H1 (cell line): Measurements from ENCODE around the gene UBAP1. TPM values are rescaled to one million over a fixed set of nuclear protein-coding genes. Genes with fewer than 3 reads are reported as not detected.

Source experiments
- CTCF ChIA-PET: fragments of 300-600 bp; sonication (Branson Sonifier 250); formaldehyde crosslinking; loops from one replicate; lab custom pipeline; 2021; ENCODE audit not compliant: partially characterized antibody; lab: Charles Lee
- POLR2A ChIA-PET: fragments of 300-600 bp; sonication (Branson Sonifier 250); formaldehyde crosslinking; loops from one replicate; lab custom pipeline; 2021; ENCODE audit warnings: inconsistent platforms; ENCODE audit not compliant: partially characterized antibody; lab: Charles Lee
- DNase-seq, 2 experiments: peaks; one replicate each; pipeline versions ENCODE4 v3.0.0 to v3.0.0-alpha.2; 2010 to 2022; ENCODE audit warnings: low spot score in 2 of 2, low read depth in 1 of 2, mixed read lengths in 1 of 2
- FAIRE-seq: peaks from 2 replicates; lab custom pipeline; 2011; peaks lifted over from hg19 to GRCh38; lab: Jason Lieb, UNC
- H2AFZ ChIP-seq: 2 replicates; pipeline ENCODE4 v1.8.1; 2012; ENCODE audit warnings: low read length, inconsistent platforms
- H2AK5ac ChIP-seq: 2 replicates; pipeline ENCODE4 v1.6.1; 2013; ENCODE audit warnings: low read depth, low read length
- H2BK120ac ChIP-seq: replicated peaks from 2 replicates; pipeline ENCODE3; 2013; ENCODE audit warnings: low read depth, low read length, inconsistent platforms
- H2BK12ac ChIP-seq: 2 replicates; pipeline ENCODE4 v1.6.1; 2013; ENCODE audit warnings: low read depth, low read length
- H2BK15ac ChIP-seq: 2 replicates; pipeline ENCODE4 v1.6.1; 2013; ENCODE audit warnings: low read length
- H2BK20ac ChIP-seq: 2 replicates; pipeline ENCODE4 v1.6.1; 2013; ENCODE audit warnings: low read length
- H2BK5ac ChIP-seq: 2 replicates; pipeline ENCODE4 v1.6.1; 2013; ENCODE audit warnings: low read depth, low read length
- H3K14ac ChIP-seq: 2 replicates; pipeline ENCODE4 v1.6.1; 2013; ENCODE audit warnings: inconsistent platforms; ENCODE audit not compliant: insufficient read length
- H3K18ac ChIP-seq: 2 replicates; pipeline ENCODE4 v1.6.1; 2013; ENCODE audit warnings: low read length; ENCODE audit errors: extremely low read depth
- H3K23ac ChIP-seq: 2 replicates; pipeline ENCODE4 v1.6.1; 2013; ENCODE audit warnings: inconsistent platforms; ENCODE audit not compliant: insufficient read length
- H3K23me2 ChIP-seq: 2 replicates; pipeline ENCODE4 v1.6.1; 2013; ENCODE audit warnings: low read depth, low read length
- H3K27ac ChIP-seq: 2 replicates; pipeline ENCODE4 v1.6.1; 2011; ENCODE audit warnings: low read depth, low read length, inconsistent platforms
- H3K27me3 ChIP-seq, 4 experiments: replicated peaks in 1 of 4; 1 replicate in 1 of 4; 2 replicates in 3 of 4; pipeline versions ENCODE4 v1.6.1 to v1.8.1; 2011 to 2013; ENCODE audit warnings: low read length in 3 of 4, mild to moderate bottlenecking in 3 of 4, inconsistent platforms in 2 of 4, mixed read lengths in 2 of 4, moderate library complexity in 1 of 4; ENCODE audit not compliant: control insufficient read depth in 3 of 4, insufficient read depth in 3 of 4; ENCODE audit errors: extremely low read depth in 1 of 4
- H3K36me3 ChIP-seq, 4 experiments: 2 replicates each; pipeline versions ENCODE4 v1.6.1 to v1.8.1; 2011 to 2013; ENCODE audit warnings: mild to moderate bottlenecking in 4 of 4, low read length in 3 of 4, moderate library complexity in 2 of 4, control low read depth in 1 of 4, inconsistent platforms in 1 of 4; ENCODE audit not compliant: insufficient read depth in 4 of 4, control insufficient read depth in 2 of 4
- H3K4ac ChIP-seq: replicated peaks from 2 replicates; pipeline ENCODE3; 2013; ENCODE audit warnings: low read length, low read depth, mixed read lengths, inconsistent platforms; ENCODE audit not compliant: insufficient read length
- H3K4me1 ChIP-seq, 4 experiments: replicated peaks in 1 of 4; 1 replicate in 1 of 4; 2 replicates in 3 of 4; pipeline versions ENCODE4 v1.6.1 to v1.8.1; 2011 to 2013; ENCODE audit warnings: low read length in 3 of 4, inconsistent platforms in 2 of 4, mixed read lengths in 1 of 4; ENCODE audit not compliant: insufficient read depth in 4 of 4, control insufficient read depth in 3 of 4
- H3K4me2 ChIP-seq, 2 experiments: 2 replicates each; pipeline versions ENCODE4 v1.6.1 to v1.8.1; 2011 to 2013; ENCODE audit warnings: low read depth in 2 of 2, low read length in 2 of 2, control low read depth in 1 of 2, inconsistent platforms in 1 of 2, mild to moderate bottlenecking in 1 of 2; ENCODE audit not compliant: insufficient read depth in 1 of 2
- H3K4me3 ChIP-seq, 4 experiments: fragments of 200-600, 300-600 bp in 1 of 4; sonication (generic), shearing (Covaris generic), sonication (Bioruptor Twin) in 1 of 4; 2 replicates each; pipeline versions ENCODE4 v1.5.1 to v1.8.1; 2011 to 2016; ENCODE audit warnings: low read length in 4 of 4, low read depth in 3 of 4, control low read depth in 2 of 4, inconsistent platforms in 2 of 4, mild to moderate bottlenecking in 2 of 4, mixed read lengths in 1 of 4, moderate library complexity in 1 of 4; ENCODE audit not compliant: insufficient read depth in 2 of 4; ENCODE audit errors: extremely low read depth in 1 of 4
- H3K56ac ChIP-seq: replicated peaks from 2 replicates; pipeline ENCODE3; 2013; ENCODE audit warnings: low read depth, mild to moderate bottlenecking, mixed read lengths, low read length, inconsistent platforms; ENCODE audit not compliant: insufficient read length
- H3K79me1 ChIP-seq: 2 replicates; pipeline ENCODE4 v1.6.1; 2013; ENCODE audit warnings: low read depth, low read length, control low read depth
- H3K79me2 ChIP-seq, 2 experiments: 2 replicates each; pipeline versions ENCODE4 v1.6.1 to v1.8.1; 2012 to 2013; ENCODE audit warnings: low read length in 2 of 2, mild to moderate bottlenecking in 2 of 2, inconsistent platforms in 1 of 2; ENCODE audit not compliant: insufficient read depth in 2 of 2, control insufficient read depth in 1 of 2
- H3K9ac ChIP-seq, 4 experiments: replicated peaks in 1 of 4; 1 replicate in 1 of 4; 2 replicates in 3 of 4; pipeline versions ENCODE4 v1.6.1 to v1.8.1; 2011 to 2013; ENCODE audit warnings: low read depth in 3 of 4, low read length in 3 of 4, control low read depth in 2 of 4, mild to moderate bottlenecking in 2 of 4, moderate library complexity in 2 of 4, inconsistent platforms in 1 of 4; ENCODE audit errors: extremely low read depth in 1 of 4
- H3K9me3 ChIP-seq, 2 experiments: 2 replicates each; pipeline versions ENCODE4 v1.6.1 to v1.8.1; 2012 to 2013; ENCODE audit warnings: mild to moderate bottlenecking in 2 of 2, moderate library complexity in 2 of 2, control low read depth in 1 of 2, inconsistent platforms in 1 of 2, low read depth in 1 of 2, low read length in 1 of 2, mixed read lengths in 1 of 2; ENCODE audit not compliant: insufficient read depth in 2 of 2
- H4K20me1 ChIP-seq, 2 experiments: replicated peaks in 1 of 2; 2 replicates each; pipeline versions ENCODE3 to v1.8.1; 2011 to 2013; ENCODE audit warnings: inconsistent platforms in 2 of 2, low read length in 2 of 2, mild to moderate bottlenecking in 1 of 2; ENCODE audit not compliant: insufficient read depth in 2 of 2, control insufficient read depth in 1 of 2
- H4K5ac ChIP-seq: 2 replicates; pipeline ENCODE4 v1.6.1; 2013; ENCODE audit warnings: low read length, low read depth, mixed read lengths, inconsistent platforms; ENCODE audit not compliant: insufficient read length
- H4K8ac ChIP-seq: 2 replicates; pipeline ENCODE4 v1.8.0; 2013; ENCODE audit warnings: mild to moderate bottlenecking, moderate library complexity, low read length, inconsistent platforms; ENCODE audit not compliant: insufficient read depth; ENCODE audit errors: extremely low read depth
- H4K91ac ChIP-seq: replicated peaks from 2 replicates; pipeline ENCODE3; 2013; ENCODE audit warnings: low read length, mixed read lengths, inconsistent platforms; ENCODE audit not compliant: insufficient read length
- GABPA ChIP-seq: IDR thresholded peaks from 2 replicates; pipeline ENCODE4 v1.6.1; 2011; ENCODE audit warnings: mild to moderate bottlenecking, low read length, moderate library complexity, borderline replicate concordance; ENCODE audit not compliant: insufficient read depth
- KDM4A ChIP-seq: IDR thresholded peaks from one replicate; pipeline ENCODE4 v1.7.1; 2012; ENCODE audit warnings: low read depth, mild to moderate bottlenecking, moderate library complexity, low read length, inconsistent platforms; ENCODE audit not compliant: severe bottlenecking
- POU5F1 ChIP-seq: IDR thresholded peaks from 2 replicates; pipeline ENCODE4 v1.6.1; 2011; ENCODE audit warnings: low read depth, mild to moderate bottlenecking, low read length, moderate library complexity
- RFX5 ChIP-seq: IDR thresholded peaks from 2 replicates; pipeline ENCODE4 v1.6.1; 2011; ENCODE audit warnings: low read depth, low read length, improper control_type of control experiment, borderline replicate concordance
- RXRA ChIP-seq: IDR thresholded peaks from 2 replicates; pipeline ENCODE4 v1.6.1; 2011; ENCODE audit warnings: low read depth, mild to moderate bottlenecking, low read length, moderate library complexity; ENCODE audit not compliant: insufficient read depth
- WGBS, 2 experiments: shearing (Covaris generic) in 1 of 2; methylation state at CpG; one replicate each; pipeline versions ENCODE4 v1.1.6 to v1.1.7; 2013 to 2015; ENCODE audit warnings: low lambda C conversion rate in 2 of 2, mixed read lengths in 2 of 2, inconsistent platforms in 1 of 2, low coverage in 1 of 2, missing lambda C conversion rate in 1 of 2; ENCODE audit not compliant: insufficient replicate concordance in 2 of 2, insufficient coverage in 1 of 2, insufficient read length in 1 of 2; ENCODE audit errors: extremely low coverage in 1 of 2, missing lambda C conversion rate in 1 of 2; 5-methylcytosine and 5-hydroxymethylcytosine counted together
- polyA plus RNA-seq, 7 experiments: library from polyadenylated mRNA; depleted of rRNA in 3 of 7; stranded (reverse) in 5 of 7; unstranded in 2 of 7; fragments of >200 nt in 5 of 7; fragments of 200-250 nt in 2 of 7; gene quantifications; 1 replicate in 5 of 7; 2 replicates in 1 of 7; 4 replicates in 1 of 7; pipeline versions ENCODE4 v1.2.1 to v1.2.3, GENCODE V29; 2011 to 2013; ENCODE audit warnings: missing spikeins in 2 of 7, mixed read lengths in 2 of 7
- total RNA-seq: library from RNA; stranded (reverse); fragmentation: NEBNext Ultra II Directional; extraction: Animal tissue kit (Norgen Biotek cat#: 25700); gene quantifications from 2 replicates; pipeline ENCODE4 v1.2.1, GENCODE V29; 2021

Gene UBAP1
- total and polyA plus RNA-seq, 2 of the 8 experiments (the other 6 are each of a cell fraction or from before 2014, with no cell fraction given), result 31.3 to 31.4 TPM

DNA sequence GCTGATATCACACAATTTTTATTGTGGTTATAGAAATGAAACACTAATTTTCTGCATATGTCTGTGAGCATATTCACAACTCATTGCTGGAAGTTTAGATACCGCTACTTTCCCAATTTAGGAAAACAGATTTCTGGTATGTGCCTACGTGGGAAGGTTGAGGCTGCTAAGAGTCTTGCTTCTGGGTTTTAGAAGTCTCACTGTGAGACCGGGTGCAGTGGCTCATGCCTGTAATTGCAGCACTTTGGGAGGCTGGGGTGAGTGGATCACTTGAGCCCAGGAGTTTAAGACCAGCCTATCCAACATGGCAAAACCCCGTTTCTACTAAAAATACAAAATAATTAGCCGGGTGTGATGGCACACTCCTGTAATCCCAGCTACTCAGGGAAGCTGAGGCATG lies 39.6 kb downstream of the UBAP1 start:
- Histone ChIP-seq H3K4me1 (no peaks in the 10 kb centered on the region), H3K27ac (no peak overlapping the region), H3K9me3 (no peaks in the 10 kb centered on the region), H3K14ac (no peak overlapping the region), H3K23ac (no peak overlapping the region), H3K4me3 (no peak overlapping the region), H3K4me2 (no peak overlapping the region), H2AFZ (no peak overlapping the region), H4K20me1 (no peaks in the 10 kb centered on the region), H2BK120ac (no peak overlapping the region), H3K79me2 (peaks cover 0 to 2% of the 10 kb centered on the region in 2 experiments; a peak in 1 of 4 replicates), H2BK15ac (no peak overlapping the region), H3K18ac (no peak overlapping the region), H3K56ac (no peak overlapping the region), H3K4ac (no peak overlapping the region), H3K23me2 (no peaks in the 10 kb centered on the region), H3K9ac (no peak overlapping the region), H4K91ac (no peak overlapping the region), H4K5ac (no peak overlapping the region), H3K79me1 (no peaks in the 10 kb centered on the region; the same call in 1 of the 2 replicates), H4K8ac (no peak overlapping the region), H2BK12ac (no peak overlapping the region), H3K36me3 (no peaks in the 10 kb centered on the region), H3K27me3 (no peaks in the 10 kb centered on the region)
- 84% methylated on average over 5 of the region's 5 CpGs; no CpG with 5 or more reads in 1 of the 2 experiments for WGBS, 2 experiments
- POLR2A ChIA-PET, result interaction anchor here (0.6 kb wide), 1 partner anchor 90 kb away, joined by 3 read pairs; no protein-coding TSS in a partner anchor
- no peak for FAIRE-seq
- CTCF ChIA-PET, result no interaction called here
- no peak for TF ChIP-seq RFX5
- no peak for TF ChIP-seq KDM4A
- TF ChIP-seq GABPA, result no peak
- no peak for TF ChIP-seq RXRA
- TF ChIP-seq POU5F1, result no peak
- TF ChIP-seq, all 59 proteins: peak for 0
- DNase-seq, result no peak
- Histone ChIP-seq H2BK20ac (no peak overlapping the region), H2AK5ac (no peak overlapping the region), H2BK5ac (no peak overlapping the region)
